ENCODE data around the gene GRK1.

The GRK1 gene

DNA sequence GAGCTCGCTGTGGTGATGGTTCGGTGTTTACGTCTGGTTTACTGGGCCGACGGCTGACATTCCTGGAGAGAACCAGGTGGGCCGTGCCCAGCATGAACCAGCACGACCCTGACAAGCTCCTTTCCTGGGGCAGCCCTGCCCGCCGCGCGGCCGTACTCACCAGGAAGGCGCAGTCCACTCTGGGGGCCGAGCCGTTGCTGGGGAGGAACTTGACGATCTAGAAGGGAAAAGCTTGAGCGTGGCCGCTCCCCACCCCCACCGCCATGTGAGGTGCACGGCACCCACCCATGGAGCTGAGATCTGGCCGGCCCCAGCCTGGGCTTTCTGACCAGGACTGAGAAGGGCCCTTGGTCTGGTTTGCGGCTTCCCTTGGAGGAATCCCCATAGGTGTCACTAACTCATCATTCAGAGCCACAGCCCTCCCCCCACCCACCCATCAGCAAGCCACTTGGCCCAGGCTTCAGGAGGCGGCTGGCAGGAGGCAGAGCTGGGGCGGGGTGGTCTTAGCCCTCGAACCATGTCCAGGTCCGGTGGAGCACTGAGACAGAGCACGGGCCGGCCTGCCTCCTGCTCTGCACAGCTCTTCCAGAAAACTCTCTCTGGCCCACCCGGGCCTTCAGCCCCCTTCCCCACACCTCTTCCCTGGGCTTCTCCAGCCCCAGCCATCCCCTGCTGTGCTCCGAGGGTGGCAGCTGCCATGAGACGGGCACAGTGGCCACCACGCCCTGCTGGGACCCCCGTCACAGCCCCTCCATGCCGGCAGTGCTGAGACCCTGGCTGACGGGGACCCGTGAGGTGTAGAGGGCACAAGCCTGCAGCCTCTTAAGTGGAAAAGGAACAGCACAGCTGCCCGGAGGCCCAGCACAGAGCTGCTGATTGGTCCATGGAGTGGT lies 15.3 kb upstream of the GRK1 start:
- DNase-seq, result no peak

DNA sequence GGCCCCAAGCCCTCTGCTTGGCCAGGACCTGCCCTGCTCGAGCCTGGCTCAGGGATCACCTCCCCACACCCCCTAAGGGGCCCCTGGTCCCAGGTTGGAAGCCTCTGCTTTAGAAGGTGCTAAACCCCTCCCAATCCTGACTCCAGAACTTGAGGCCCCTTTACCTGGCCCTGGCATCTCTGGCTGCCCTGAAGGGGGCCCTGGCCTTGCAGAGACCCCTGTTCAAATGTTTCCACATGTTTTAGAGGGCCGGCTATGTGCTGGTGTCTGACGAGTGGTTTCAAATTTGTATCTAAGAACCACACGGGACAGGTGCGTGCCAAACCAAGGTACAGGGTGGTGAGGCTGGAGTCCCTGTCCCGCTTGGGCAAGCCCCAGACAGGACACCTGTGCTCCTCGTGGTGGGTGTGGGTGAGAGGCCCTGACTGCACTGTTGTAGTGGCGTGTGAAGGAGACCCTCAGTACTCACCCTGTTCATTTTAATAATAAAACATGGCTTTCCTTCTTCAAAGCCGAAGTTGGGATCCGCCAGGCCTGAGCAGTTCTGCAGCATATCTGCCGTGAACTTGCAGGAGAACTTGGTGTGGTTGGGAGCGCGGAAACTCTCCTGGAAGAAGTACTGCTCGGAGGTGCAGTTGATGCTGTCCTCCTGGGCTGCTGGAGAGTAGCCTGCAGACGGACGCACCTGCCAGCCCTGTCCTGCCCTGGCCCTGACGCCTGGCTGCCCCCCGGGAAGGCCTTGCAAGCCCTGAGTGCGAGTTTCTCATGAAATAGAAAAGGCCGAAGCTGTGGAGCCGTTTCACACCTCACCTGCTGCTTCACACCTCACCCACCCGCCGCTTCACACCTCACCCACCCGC lies 14.4 kb upstream of the GRK1 start:
- DNase-seq, result no peak

DNA sequence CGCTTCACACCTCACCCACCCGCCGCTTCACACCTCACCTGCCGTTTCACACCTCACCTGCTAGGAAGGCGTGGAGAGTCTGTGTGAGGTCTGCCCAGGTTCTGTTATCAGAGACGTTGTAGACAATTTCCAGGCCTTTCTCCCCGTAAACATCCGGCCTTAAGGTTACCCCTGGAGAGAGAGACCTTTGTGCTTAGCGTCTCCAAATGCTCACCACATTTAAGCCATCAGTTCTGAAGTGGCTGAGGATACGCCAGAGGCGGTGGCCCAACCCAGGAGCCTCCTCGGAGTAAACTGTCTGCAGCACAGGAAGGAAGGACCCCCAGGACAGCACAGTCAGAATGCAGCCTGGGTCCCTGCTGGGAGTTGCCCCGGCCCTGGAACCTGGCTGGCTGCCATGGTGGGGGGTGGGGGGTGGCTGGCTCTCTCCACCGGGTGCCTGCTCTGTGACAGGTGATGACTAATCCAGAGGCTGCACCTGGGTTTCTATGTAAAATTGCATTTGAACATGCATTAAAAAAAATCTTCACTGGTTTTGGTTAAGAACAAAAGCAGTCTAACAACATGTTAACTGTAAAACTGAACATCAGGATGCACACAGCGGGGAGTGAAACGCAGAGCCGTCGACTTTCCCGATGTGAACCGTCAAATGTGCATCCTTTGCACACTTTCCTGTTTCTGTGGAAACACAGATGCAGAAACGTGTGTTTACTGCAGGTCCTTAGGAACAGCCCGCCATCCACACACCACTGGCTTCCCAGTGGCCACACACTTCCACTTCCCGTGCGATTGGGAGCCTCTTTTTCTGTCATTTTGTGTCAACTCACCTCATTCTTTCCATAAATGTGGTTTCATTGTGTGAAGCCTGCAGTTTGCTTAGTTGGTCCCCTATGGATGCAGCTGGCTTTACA lies 13.5 kb upstream of the GRK1 start:
- DNase-seq, result no peak

DNA sequence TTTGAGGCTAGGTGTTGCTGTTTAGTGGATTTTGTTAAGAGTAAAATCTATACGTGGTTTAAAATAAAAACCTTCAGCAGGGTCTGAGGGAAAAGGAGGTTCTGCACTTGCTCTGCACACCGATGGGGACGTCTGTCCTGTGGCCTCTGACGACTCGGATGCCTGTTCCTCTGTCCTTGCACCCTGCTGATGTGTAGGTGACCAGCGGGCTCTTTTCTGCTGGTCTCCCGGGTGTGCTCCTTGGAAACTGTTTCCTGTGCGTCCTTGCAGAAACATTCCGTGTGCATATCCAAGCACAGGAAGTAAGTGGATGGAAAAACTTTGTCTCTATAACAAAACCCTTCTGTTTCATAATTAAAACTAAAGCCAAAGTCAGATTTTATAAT lies 12.9 kb upstream of the GRK1 start:
- no peak for DNase-seq

DNA sequence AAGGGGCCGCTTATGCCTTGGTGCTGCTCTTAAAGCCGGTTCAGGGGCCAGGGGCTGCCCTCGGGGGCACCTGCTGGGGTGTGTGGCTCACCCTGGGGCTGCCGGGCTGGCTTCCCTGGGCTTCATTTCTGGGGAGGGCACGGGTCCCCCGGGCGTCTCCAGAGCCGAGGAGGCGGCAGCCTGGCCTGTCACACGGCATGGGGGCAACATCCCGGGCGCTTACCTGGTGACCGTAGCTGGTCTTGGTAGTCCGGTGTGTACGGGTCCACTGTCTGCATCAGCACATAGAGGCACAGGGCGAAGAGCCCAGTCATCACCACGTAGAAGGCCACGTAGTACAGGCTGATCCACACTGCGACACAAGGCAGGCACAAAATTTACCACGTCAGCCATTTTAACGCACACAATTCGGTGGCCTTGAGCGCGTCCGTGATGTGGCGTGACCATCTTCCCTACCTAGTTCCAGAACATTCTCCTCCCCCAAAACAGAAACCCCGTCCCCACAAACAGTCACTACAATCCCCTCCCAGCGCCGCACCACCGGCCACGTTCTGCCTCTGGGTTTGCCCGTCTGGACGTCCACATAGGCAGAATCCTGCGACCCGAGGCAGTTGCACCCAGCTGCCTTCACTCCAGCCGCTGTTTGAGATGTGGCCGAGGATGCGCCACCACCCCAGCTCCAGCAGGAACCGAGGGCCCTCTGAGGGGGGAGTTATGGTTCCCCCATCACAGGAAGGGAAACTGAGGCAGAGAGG lies 12.3 kb upstream of the GRK1 start:
- no peak for DNase-seq

DNA sequence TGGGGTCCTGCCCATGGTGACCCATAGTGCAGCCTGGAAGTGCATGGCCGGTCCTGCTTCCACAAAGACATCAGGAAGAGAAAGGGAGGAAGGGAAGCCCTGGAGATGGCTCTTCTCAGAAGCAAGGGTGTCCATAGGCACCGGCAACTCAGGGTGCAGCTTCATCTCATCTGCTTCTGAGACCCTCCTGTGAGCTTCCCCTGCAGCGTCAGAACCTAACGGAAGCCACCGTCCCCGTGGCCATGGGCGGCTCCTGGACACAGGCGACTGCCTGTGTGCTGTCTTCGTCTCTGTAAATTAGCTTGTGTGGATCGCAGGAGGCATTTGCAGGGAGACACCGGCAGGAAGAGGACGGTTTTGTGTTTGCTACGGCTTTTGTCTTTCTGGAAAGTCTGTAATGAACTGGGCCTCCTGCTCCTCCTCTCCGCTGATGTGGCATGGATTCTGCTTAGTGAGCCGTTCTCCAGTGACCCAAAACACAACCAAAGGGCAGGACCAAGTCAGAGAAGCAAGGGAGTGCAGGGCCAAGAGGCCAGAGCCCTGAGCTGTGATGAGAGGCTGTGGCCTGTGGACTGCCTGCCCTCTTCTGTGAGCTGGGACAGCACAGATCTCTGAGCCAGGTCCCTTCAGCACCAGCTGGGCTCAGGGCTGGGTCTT lies 11.5 kb upstream of the GRK1 start:
- DNase-seq, result no peak

DNA sequence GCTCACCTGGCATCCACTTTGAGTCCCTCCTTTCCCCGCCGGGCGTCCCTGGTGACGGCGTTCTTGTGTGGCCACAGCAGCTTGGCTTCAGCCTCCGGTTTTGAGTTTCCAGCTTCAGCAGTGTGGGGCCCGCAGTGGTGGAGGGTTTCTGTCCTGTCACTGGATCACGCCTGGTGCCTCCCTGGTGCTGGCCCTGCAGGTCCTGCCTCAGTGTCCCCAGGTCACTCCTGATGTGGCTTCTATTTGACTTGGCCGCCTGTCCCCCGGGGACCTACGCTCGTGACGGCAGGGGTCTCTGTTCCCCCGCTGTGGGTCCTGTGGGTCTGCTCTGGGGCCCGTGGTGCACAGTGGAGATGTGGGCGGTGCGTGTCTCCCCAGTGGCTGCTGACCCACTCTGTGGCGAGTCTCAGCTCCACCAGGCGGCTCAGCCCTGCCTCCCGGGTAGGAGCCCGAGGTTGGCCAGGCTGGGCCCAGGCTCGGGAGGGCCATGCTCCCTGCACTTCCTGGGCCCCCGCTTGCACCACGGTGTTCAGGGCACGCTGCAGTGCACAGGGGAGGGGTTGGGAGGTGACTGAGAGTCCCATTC lies 10.9 kb upstream of the GRK1 start:
- DNase-seq, result no peak

DNA sequence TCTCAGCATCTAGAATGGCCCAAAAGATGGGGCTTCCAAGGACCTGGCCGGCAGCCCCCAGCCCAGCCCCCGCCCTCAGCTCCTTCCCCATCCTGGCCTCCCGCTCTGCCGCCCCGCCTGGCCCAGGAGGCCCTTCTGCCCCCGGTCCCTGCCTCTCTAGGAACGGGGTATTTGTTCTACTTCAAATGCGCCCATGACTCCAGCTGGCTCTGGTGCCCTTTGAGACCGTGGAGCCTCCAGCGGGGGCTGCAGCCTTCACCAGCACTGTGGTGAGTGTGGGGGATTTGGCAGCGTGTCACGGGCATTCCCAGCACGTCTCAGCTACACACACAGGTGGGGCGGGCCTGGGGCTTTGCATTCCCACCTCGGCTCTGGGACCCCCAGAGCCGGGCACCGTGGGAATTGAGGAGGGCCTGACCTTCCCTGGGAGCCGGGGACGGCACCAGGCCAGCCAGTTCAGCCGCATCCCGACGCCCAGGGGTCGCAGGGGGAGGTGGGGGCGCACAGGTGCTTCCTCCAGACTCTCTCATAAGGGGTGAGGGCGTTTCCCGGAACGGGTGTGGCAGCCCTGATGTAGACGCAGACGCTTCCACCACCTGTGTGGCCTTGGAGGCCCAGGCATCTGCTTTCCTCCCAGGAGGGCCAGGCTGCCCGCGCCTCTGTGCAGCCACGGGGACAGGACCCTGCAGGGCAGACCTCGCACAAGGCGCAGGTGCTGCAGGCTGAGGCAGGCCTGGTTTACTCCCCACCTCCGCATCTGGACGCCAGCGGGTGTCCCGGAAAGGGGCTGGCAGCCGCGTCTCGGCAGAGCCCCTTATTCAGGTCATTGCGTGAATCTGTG lies 10.0 kb upstream of the GRK1 start:
- DNase-seq, result no peak

DNA sequence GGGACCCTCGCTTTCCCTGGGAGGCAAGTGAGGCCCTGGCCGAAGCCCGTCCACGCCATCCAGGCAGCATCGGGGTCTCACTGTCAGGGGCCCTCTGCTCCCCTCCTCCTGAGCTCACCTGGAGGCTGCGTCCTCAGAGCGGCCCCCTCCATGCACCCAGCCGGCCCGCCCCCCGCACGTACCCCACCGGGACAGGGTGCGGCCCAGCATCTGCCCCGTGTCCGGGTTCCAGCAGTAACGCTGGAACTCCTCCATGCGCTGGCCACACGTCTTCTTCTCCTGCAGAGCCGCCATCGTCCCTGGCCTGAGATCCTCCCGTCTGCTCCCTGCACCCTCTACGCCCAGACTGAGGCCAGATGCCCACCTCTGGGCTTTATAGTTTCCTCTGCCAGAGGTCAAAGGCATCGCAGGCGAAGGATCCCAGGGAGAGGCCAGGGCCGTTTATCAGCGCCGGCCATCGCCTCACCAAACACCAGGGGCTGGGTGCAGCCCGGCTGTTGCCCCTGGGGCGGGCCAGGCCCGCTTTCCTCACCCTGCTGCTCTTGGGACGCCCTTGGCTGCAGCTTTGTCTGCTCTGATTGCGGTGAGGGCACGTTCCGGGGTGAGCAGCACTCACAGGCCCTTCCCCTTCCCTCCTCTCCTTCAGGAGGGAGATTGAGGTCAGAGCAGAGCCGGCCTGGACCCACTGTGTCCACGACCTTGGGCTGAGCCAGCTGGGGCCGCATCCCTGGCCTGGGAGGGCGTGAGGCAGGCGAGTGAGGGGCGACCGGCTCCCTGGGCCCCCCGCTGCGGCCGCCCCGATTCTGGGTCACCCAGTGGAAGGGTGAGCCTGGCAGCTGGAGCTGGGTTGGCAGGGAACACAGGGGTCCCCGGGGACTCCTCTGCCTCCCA lies 8.9 kb upstream of the GRK1 start, which contains the start of gene ATP4B:
Gene ATP4B (minus strand): TSS at position 348 of the 891 bp plus-strand sequence. CDS start 54 bp downstream, at position 294.
- DNase-seq, result no peak

DNA sequence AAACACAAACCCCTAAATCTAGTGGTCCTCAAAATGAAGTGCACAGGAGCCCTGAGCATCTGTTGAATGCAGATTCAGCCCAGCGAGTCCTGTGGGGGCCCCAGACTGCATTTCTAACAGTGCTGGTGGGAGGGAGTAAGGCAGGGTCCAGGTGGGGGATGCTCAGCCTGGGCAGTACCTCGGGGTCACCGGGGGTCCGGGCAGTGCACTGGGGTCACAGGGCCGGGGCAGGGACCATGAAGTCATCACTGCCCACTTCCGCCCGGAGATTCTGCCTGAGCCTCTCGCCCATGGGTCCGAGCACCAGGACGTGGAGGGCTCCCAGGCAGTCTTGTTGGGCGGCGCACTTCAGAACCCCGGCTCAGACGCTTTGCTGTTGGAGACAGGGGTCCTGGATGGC lies 8.2 kb upstream of the GRK1 start:
- DNase-seq, result no peak

DNA sequence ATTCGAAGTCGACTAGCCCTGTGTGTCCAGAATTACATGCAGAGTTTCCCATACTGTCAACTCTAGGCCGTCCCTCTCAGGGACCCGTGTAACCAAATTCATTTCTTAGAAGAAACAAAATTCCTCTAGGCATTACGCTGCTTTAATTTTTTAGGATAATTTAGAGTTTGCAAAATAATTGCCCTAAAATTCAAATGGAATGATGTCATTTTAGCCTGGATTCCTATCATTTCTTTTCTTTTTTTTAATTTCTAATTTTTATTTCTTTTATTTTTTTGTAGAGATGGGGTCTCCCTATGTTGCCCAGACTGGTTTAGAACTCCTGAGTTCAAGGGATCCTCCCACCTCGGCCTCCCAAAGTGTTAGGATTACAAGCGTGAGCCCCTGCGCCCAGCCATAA lies 7.7 kb upstream of the GRK1 start:
- no peak for DNase-seq

DNA sequence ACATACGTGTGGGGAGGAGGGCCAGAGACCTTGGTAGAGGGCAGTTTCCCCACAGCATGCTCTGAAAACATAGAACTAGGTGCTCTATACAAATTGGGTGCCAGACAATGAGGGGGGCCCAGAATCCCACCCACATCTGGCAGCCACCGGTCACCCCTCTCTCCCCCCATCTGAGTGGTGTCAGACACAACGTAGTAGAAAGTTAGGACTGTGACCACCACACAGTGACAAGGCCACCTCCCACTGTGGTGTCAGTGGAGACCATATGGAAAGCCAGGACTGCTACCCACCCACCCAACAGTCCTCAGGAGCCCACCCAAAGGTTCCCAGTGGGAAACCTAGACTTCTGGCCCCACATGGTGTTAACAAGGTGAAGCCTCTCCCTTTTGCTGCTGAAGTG lies 7.0 kb upstream of the GRK1 start:
- no peak for DNase-seq

DNA sequence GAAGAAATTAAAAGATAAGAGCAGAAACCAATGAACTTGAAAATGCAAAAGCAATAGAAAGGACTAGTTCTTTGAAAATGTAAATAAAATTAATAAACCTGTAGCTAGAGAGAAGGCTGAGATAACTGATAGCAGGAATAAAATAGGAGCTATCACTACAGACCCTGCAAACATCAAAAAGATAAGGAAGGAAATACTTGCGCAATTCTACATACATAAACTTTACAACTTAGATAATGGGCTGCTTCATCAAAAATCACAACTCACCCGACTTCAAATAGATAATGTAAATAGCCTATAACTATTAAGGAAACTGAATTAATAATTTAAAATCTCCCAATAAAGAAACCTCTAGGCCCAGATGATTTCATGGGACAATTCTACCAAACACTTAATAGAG lies 5.5 kb upstream of the GRK1 start:
- no peak for DNase-seq

DNA sequence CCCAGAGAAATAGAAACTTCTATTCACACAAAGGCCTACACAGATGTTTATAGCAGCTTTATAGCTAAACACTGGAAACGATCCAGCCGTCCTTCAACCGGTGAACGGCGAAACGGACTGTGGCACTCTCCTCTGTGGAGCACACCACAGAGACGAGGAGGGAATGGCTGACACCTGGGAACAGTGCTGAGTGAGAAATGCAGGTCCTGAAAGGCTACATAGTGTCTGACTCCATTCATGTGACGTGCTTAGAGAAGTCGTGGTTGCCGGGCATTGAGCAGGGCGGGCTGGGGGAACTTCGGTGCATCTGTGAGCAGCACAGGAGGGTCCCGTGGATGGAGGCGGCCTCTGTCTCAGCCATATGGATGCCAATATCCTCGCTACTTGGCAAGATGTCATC lies 3.1 kb upstream of the GRK1 start:
- no peak for DNase-seq

DNA sequence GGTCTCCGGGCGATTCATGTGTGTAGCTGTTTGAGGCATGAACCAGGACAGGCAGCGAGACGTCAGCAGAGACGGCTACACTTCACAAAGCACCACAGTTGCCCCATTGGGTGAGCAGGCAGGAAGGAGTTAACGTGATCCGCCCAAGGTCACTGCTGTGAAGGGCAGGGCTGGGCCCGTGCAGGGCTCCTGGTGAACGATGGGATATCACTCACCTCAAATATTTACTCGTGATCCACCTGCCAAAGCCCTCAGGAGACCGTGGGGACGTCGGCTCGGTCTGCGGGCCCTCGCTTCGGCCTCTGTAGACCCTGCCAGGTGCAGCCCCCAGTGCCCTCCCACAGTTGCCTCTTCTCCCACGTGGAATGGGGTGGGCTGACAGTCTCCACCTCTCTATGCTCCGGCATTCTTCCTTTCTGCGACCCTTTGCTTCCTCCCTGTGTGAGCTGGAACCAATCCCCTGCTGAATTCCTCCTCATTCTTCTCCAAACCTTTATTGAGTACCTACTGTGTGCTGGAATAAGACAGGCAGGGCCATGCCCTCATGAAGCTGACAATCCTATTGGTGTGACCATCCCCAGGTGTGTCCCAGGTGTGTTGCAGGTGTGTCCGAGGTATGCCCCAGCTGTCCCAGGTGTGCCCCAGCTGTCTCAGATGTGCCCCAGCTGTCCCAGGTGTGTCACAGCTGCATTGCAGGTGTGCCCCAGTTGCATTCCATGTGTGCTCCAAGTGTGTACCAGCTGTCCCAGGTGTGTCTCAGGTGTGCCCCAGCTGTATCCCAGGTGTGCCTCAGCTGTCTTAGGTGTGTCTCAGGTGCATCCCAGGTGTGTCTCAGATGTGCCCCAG lies 2.0 kb upstream of the GRK1 start:
- DNase-seq, result no peak

DNA sequence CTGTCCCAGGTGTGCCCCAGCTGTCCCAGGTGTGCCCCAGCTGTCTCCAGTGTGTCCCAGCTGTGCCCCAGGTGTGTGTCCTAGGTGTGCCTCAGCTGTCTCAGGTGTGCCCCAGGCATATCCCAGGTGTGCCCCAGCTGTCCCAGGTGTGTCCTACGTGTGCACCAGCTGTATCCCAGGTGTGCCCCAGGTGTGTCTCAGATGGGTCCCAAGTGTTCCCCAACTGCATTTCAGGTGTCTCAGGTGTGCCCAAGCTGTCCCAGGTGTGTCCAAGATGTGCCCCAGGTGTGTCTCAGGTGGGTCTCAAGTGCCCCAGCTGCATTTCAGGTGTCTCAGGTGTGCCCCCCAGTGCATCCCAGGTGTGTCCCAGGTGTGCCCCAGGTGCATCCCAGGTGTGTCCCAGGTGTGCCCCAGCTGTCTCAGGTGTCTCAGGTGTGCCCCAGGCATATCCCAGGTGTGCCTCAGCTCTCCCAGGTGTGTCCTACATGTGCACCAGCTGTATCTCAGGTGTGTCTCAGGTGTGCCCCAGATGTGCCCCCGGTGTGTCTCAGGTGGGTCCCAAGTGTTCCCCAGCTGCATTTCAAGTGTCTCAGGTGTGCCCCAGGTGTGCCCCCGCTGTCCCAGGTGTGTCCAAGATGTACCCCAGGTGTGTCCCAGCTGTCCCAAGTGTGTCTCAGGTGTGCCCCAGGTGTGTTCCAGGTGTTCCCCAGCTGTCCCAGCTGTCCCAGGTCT lies 1.3 kb upstream of the GRK1 start:
- DNase-seq, result no peak

DNA sequence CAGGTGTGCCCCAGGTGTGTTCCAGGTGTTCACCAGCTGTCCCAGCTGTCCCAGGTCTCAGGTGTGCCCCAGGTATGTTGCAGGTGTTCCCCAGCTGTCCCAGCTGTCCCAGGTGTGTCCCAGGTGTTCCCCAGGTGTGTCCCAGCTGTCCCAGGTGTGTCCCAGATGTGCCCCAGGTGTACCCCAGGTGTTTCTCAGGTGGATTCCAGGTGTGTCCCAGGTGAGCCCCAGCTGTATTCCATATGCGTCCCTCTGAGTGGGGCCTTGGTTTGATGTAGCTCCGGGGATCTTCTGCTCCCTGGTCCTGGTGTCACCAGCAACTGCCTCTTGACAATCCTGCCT lies 719 bp upstream of the GRK1 start:
- DNase-seq, result no peak
